Activated CD4-positive, alpha-beta memory T cell treated with anti-CD3 and anti-CD28 coated beads for 36 hours (primary cell): ENCODE results near the gene GMEB2. TPM values are rescaled to one million over a fixed set of nuclear protein-coding genes. Genes with fewer than 3 reads are reported as not detected.
"Not testable (repeated sequence)": the region's sequence is repeated elsewhere in the genome, so short reads cannot be mapped to it uniquely, and the experiment has no call there.

ENCODE experiments used
- CTCF ChIA-PET: fragments of 350-600 bp; sonication (Branson Sonifier 250); formaldehyde crosslinking; loops from one replicate; lab custom pipeline; 2021; ENCODE audit warnings: antibody characterized with exemption, inconsistent platforms; lab: Charles Lee
- POLR2A ChIA-PET: fragments of 350-600 bp; sonication (Branson Sonifier 250); formaldehyde crosslinking; loops from one replicate; lab custom pipeline; 2021; ENCODE audit warnings: antibody characterized with exemption; lab: Charles Lee
- DNase-seq: peaks from one replicate; pipeline ENCODE4 v3.0.0-alpha.2; 2020
- H3K27ac Mint-ChIP-seq: one replicate; pipeline ENCODE4 v1.8.0; 2021; ENCODE audit warnings: mixed read lengths
- H3K27me3 Mint-ChIP-seq: one replicate; pipeline ENCODE4 v1.8.0; 2021; ENCODE audit warnings: mixed read lengths
- H3K36me3 Mint-ChIP-seq: one replicate; pipeline ENCODE4 v1.8.0; 2021; ENCODE audit warnings: mixed read lengths
- H3K4me1 Mint-ChIP-seq: one replicate; pipeline ENCODE4 v1.8.0; 2021; ENCODE audit warnings: low read depth, mixed read lengths
- H3K4me3 Mint-ChIP-seq: one replicate; pipeline ENCODE4 v1.8.0; 2021; ENCODE audit warnings: mild to moderate bottlenecking, mixed read lengths
- H3K9me3 Mint-ChIP-seq: one replicate; pipeline ENCODE4 v1.8.0; 2021; ENCODE audit warnings: mixed read lengths
- intact Hi-C: fragments of 100-400 bp; cut with micrococcal nuclease; formaldehyde crosslinking; loops from one replicate; pipeline ENCODE4 v1.15.1; 2023
- total RNA-seq, 2 experiments: library from RNA; stranded (reverse); gene quantifications; one replicate each; pipeline ENCODE4 v1.2.3, GENCODE V29; 2021

The GMEB2 gene
- total RNA-seq, 2 experiments from 2014 or later, result 13.6 to 14.0 TPM

- Mint-ChIP-seq H3K36me3 (peaks cover 4% of the 10 kb centered on the region), H3K4me3 (no peak overlapping the region), H3K9me3 (no peaks in the 10 kb centered on the region), H3K27ac (no peak overlapping the region), H3K27me3 (peaks cover under 1% of the 10 kb centered on the region), H3K4me1 (peaks cover 24% of the 10 kb centered on the region)
- DNase-seq, result no peak
- intact Hi-C loops, result no loop called here
- CTCF ChIA-PET, result interaction anchor here (1.3 kb wide), 1 partner anchor 27 kb away, joined by 4 read pairs; the partner anchor contains the start of gene PTK6
- POLR2A ChIA-PET, result interaction anchor here (1.0 kb wide), 1 partner anchor 78 kb away, joined by 4 read pairs; no protein-coding TSS in a partner anchor
Observed at GRCh38 chr20:63564036-63564810, 62.7 kb downstream of the GMEB2 start.

- intact Hi-C loops, result no loop called here
- peaks cover 4% of the 10 kb centered on the region for H3K36me3 Mint-ChIP-seq
- ChIA-PET CTCF (interaction anchor here (1.3 kb wide), 1 partner anchor 26 kb away, joined by 4 read pairs; the partner anchor contains the start of gene PTK6), POLR2A (no interaction called here)
- no peak overlapping the region for H3K4me3 Mint-ChIP-seq
- peaks cover 16% of the 10 kb centered on the region for H3K4me1 Mint-ChIP-seq
- no peaks in the 10 kb centered on the region for H3K27me3 Mint-ChIP-seq
- no peaks in the 10 kb centered on the region for H3K9me3 Mint-ChIP-seq
- no peak for DNase-seq
- H3K27ac Mint-ChIP-seq, result no peak overlapping the region
Observed at GRCh38 chr20:63563225-63563935, 63.5 kb downstream of the GMEB2 start.

GRCh38 chr20:63562461-63563224 lies 64.3 kb downstream of the GMEB2 start:
- H3K27ac Mint-ChIP-seq, result no peak overlapping the region
- CTCF ChIA-PET, result interaction anchor here (0.8 to 1.3 kb wide), 2 partner anchors 25 kb away, joined by 3 to 4 read pairs; partner anchors contain the start of gene PTK6
- no peaks in the 10 kb centered on the region for H3K9me3 Mint-ChIP-seq
- H3K4me1 Mint-ChIP-seq, result peaks cover 9% of the 10 kb centered on the region
- H3K4me3 Mint-ChIP-seq, result no peak overlapping the region
- POLR2A ChIA-PET, result interaction anchor here (0.7 kb wide), 1 partner anchor 42 kb away, joined by 3 read pairs; the partner anchor contains the start of gene PPDPF
- peaks cover 4% of the 10 kb centered on the region for H3K36me3 Mint-ChIP-seq
- no peak for DNase-seq
- H3K27me3 Mint-ChIP-seq, result no peaks in the 10 kb centered on the region
- intact Hi-C loops, result no loop called here

GRCh38 chr20:63561624-63562396 lies 65.1 kb downstream of the GMEB2 start:
- H3K27ac Mint-ChIP-seq, result no peak overlapping the region
- intact Hi-C loops, result no loop called here
- peaks cover under 1% of the 10 kb centered on the region for H3K4me1 Mint-ChIP-seq
- no peaks in the 10 kb centered on the region for H3K9me3 Mint-ChIP-seq
- no peaks in the 10 kb centered on the region for H3K27me3 Mint-ChIP-seq
- DNase-seq, result no peak
- ChIA-PET CTCF (interaction anchor here (0.6 to 0.8 kb wide), 2 partner anchors 24 to 499 kb away, joined by 3 read pairs; no protein-coding TSS in a partner anchor), POLR2A (interaction anchor here (0.7 kb wide), 1 partner anchor 41 kb away, joined by 3 read pairs; the partner anchor contains the start of gene PPDPF)
- peaks cover 4% of the 10 kb centered on the region for H3K36me3 Mint-ChIP-seq
- H3K4me3 Mint-ChIP-seq, result no peak overlapping the region

- Mint-ChIP-seq H3K27ac (no peak overlapping the region), H3K36me3 (peaks cover 4% of the 10 kb centered on the region), H3K9me3 (no peaks in the 10 kb centered on the region), H3K4me3 (no peak overlapping the region), H3K4me1 (no peaks in the 10 kb centered on the region), H3K27me3 (no peaks in the 10 kb centered on the region)
- POLR2A ChIA-PET, result no interaction called here
- intact Hi-C loops, result no loop called here
- CTCF ChIA-PET, result interaction anchor here (0.6 kb wide), 1 partner anchor 499 kb away, joined by 3 read pairs; no protein-coding TSS in a partner anchor
- DNase-seq, result no peak
Observed at GRCh38 chr20:63560856-63561609, 65.9 kb downstream of the GMEB2 start.

- intact Hi-C loops, result no loop called here
- POLR2A ChIA-PET, result no interaction called here
- no peak overlapping the region for H3K4me3 Mint-ChIP-seq
- no peaks in the 10 kb centered on the region for H3K27me3 Mint-ChIP-seq
- DNase-seq, result no peak
- peaks cover 4% of the 10 kb centered on the region for H3K36me3 Mint-ChIP-seq
- no peaks in the 10 kb centered on the region for H3K4me1 Mint-ChIP-seq
- CTCF ChIA-PET, result no interaction called here
- H3K27ac Mint-ChIP-seq, result no peak overlapping the region
- H3K9me3 Mint-ChIP-seq, result no peaks in the 10 kb centered on the region
Observed at GRCh38 chr20:63560333-63560805, 66.5 kb downstream of the GMEB2 start.

- H3K27ac Mint-ChIP-seq, H3K36me3 Mint-ChIP-seq, H3K9me3 Mint-ChIP-seq, H3K4me1 Mint-ChIP-seq, H3K27me3 Mint-ChIP-seq, H3K4me3 Mint-ChIP-seq, CTCF ChIA-PET, POLR2A ChIA-PET, intact Hi-C loops: not testable (repeated sequence)
- DNase-seq, result peak; percentile 82
Observed at GRCh38 chr20:63559485-63560332, 67.2 kb downstream of the GMEB2 start.

DNA sequence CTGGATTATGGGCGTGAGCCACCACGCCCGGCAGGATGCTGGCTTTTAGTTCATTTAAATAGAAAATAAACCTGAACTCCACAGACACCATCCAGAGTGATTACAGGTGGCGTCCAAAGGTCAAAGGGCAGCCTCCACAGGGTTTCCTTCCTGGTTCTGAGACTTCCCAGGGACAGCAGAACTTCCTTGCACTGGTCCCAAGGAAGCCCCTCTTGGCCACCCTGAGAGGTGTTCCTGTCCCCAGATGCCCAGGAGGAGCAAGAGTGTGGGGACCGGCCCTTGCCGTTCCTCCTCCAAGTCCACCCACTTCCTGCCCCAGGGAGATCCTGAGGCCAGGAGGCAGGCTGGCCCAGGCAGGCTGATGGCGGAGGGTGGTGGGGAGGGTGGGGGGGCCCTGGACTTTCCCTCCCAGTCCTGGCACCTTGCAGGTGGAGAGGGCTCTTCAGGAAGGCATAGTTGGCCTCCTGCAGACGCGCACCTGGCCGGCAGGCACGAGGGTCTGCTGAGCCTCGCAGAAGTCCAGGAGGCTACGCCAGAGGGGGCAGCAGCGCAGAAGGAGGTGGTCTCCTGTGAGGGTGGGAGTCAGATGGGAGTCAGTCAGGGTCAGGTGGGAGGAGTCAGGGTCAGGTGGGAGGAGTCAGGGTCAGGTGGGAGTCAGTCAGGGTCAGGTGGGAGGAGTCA lies 68.0 kb downstream of the GMEB2 start:
- no peaks in the 10 kb centered on the region for H3K9me3 Mint-ChIP-seq
- no peaks in the 10 kb centered on the region for H3K4me1 Mint-ChIP-seq
- ChIA-PET CTCF (no interaction called here), POLR2A (no interaction called here)
- no peak overlapping the region for H3K27ac Mint-ChIP-seq
- intact Hi-C loops, result no loop called here
- H3K27me3 Mint-ChIP-seq, result no peaks in the 10 kb centered on the region
- H3K4me3 Mint-ChIP-seq, result no peak overlapping the region
- H3K36me3 Mint-ChIP-seq, result peaks cover 4% of the 10 kb centered on the region
- no peak for DNase-seq

DNA sequence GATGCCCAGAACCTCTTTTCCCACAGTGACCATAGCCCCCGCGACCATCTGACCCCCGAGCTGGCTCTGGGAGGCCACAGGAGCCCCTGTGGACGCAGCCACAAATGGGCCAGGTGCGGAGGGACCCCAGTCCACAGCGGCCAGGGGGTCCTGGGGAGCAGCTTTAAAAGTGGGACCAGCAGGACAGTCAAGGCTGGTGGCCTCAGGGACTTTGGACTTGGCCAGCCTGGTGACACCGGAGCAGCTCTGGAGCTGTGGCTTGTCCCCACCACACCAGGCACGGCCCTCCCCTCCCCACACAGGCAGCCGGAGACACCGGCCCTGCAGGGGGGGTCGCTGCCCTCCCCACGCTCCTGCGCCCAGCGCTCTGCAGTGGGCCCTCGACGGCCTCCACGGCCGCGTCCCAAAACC lies 69.4 kb downstream of the GMEB2 start:
- POLR2A ChIA-PET, result no interaction called here
- no peaks in the 10 kb centered on the region for H3K27me3 Mint-ChIP-seq

More for the DNA sequence above, 69.4 kb downstream of the GMEB2 start:
- peaks cover 4% of the 10 kb centered on the region for H3K36me3 Mint-ChIP-seq
- no peak overlapping the region for H3K4me3 Mint-ChIP-seq
- H3K9me3 Mint-ChIP-seq, result no peaks in the 10 kb centered on the region
- intact Hi-C loops, result no loop called here
- H3K27ac Mint-ChIP-seq, result no peak overlapping the region
- peaks cover 8% of the 10 kb centered on the region for H3K4me1 Mint-ChIP-seq
- no peak for DNase-seq
- CTCF ChIA-PET, result interaction anchor here (1.5 kb wide), 1 partner anchor 20 kb away, joined by 4 read pairs; the partner anchor contains the start of gene PTK6
